K562 (cell line): ENCODE measurements around the gene ZNF22. TPM values are rescaled to one million over a fixed set of nuclear protein-coding genes. Genes with fewer than 3 reads are reported as not detected.

Source experiments
- ATAC-seq: fragments of 200-7000 bp; cut with Tn5 transposase; 3 replicates; pipeline ENCODE4 v1.9.1; 2020; ENCODE audit warnings: moderate library complexity
- BruUV-seq: library from RNA; stranded (reverse); fragments of 400-500 nt; replicated peaks from 2 replicates; lab custom pipeline; 2021; lab: Mats Ljungman, UMichigan
- CTCF ChIA-PET: fragments of 300-600 bp; formaldehyde crosslinking; extraction: SDS; loops from one replicate; lab custom pipeline; 2021; ENCODE audit warnings: low intra/inter-chr PET ratio; lab: Yijun Ruan, JAX
- POLR2A ChIA-PET: fragments of 300-600, 350-650 bp; sonication (Branson Sonifier 250); formaldehyde crosslinking; extraction: SDS; loops from one replicate; lab custom pipeline; 2021; ENCODE audit warnings: antibody characterized with exemption, inconsistent platforms; lab: Yijun Ruan, JAX
- DNase-seq, 4 experiments: peaks; one replicate each; pipeline versions ENCODE4 v3.0.0 to v3.0.0-alpha.2; 2011 to 2018; ENCODE audit warnings: low spot score in 3 of 4, mixed read lengths in 3 of 4; ENCODE audit errors: extremely low read depth in 1 of 4
- FAIRE-seq: peaks from 2 replicates; lab custom pipeline; 2011; peaks lifted over from hg19 to GRCh38; lab: Jason Lieb, UNC
- H2AFZ ChIP-seq: 2 replicates; pipeline ENCODE4 v1.6.0; 2011; ENCODE audit warnings: low read depth, low read length, control low read depth, inconsistent platforms
- H3K27ac ChIP-seq: fragments of 200-600 bp; 3 replicates; pipeline ENCODE4 v1.8.0; 2011; ENCODE audit warnings: low read depth, mild to moderate bottlenecking, control low read depth, inconsistent platforms, low read length, moderate library complexity, mixed read lengths; ENCODE audit errors: extremely low read depth
- H3K27me3 ChIP-seq, 2 experiments: fragments of 300-600 bp in 1 of 2; 2 replicates in 1 of 2; 3 replicates in 1 of 2; pipeline versions ENCODE4 v1.6.0 to v1.8.0; 2011; ENCODE audit warnings: inconsistent platforms in 2 of 2, low read length in 2 of 2, mild to moderate bottlenecking in 1 of 2, mixed read lengths in 1 of 2, moderate library complexity in 1 of 2; ENCODE audit not compliant: control insufficient read depth in 2 of 2, insufficient read depth in 2 of 2
- H3K36me3 ChIP-seq: fragments of 300-600 bp; 3 replicates; pipeline ENCODE4 v1.8.0; 2011; ENCODE audit warnings: mild to moderate bottlenecking, low read length, inconsistent platforms; ENCODE audit not compliant: control insufficient read depth, insufficient read depth
- H3K4me1 ChIP-seq, 2 experiments: fragments of 200-600 bp in 1 of 2; replicated peaks in 1 of 2; 2 replicates in 1 of 2; 3 replicates in 1 of 2; pipeline versions ENCODE4 v1.5.1 to v1.8.0; 2011; ENCODE audit warnings: inconsistent platforms in 2 of 2, low read length in 2 of 2, mild to moderate bottlenecking in 1 of 2, mixed read lengths in 1 of 2, moderate library complexity in 1 of 2; ENCODE audit not compliant: control insufficient read depth in 2 of 2, insufficient read depth in 2 of 2
- H3K4me2 ChIP-seq: 2 replicates; pipeline ENCODE4 v1.6.1; 2011; ENCODE audit warnings: low read length, control low read depth, inconsistent platforms, mixed read lengths; ENCODE audit not compliant: insufficient read depth
- H3K4me3 ChIP-seq: fragments of 200-600 bp; sonication (generic), shearing (Covaris generic); 2 replicates; pipeline ENCODE4 v1.5.1; 2016; ENCODE audit warnings: control low read depth, inconsistent platforms
- H3K79me2 ChIP-seq: fragments of 200-600 bp; 3 replicates; pipeline ENCODE4 v1.8.0; 2011; ENCODE audit warnings: low read length, inconsistent platforms; ENCODE audit not compliant: control insufficient read depth, insufficient read depth
- H3K9ac ChIP-seq, 2 experiments: 2 replicates each; pipeline versions ENCODE4 v1.6.0 to v1.6.1; 2011; ENCODE audit warnings: low read depth in 2 of 2, low read length in 2 of 2, control low read depth in 1 of 2, inconsistent platforms in 1 of 2, mild to moderate bottlenecking in 1 of 2, mixed read lengths in 1 of 2; ENCODE audit not compliant: insufficient read depth in 1 of 2
- H3K9me1 ChIP-seq: one replicate; pipeline ENCODE4 v1.6.0; 2011; ENCODE audit warnings: inconsistent platforms, mild to moderate bottlenecking, low read length, moderate library complexity; ENCODE audit not compliant: control insufficient read depth, insufficient read depth
- H3K9me3 ChIP-seq: replicated peaks from 2 replicates; pipeline ENCODE4 v1.5.1; 2011; ENCODE audit warnings: low read depth, low read length, inconsistent platforms; ENCODE audit not compliant: control insufficient read depth, insufficient read depth
- H4K20me1 ChIP-seq: replicated peaks from 2 replicates; pipeline ENCODE4 v1.6.1; 2011; ENCODE audit warnings: low read length, inconsistent platforms, mixed read lengths; ENCODE audit not compliant: control insufficient read depth, insufficient read depth
- ATF4 ChIP-seq: fragments of 450-650 bp; formaldehyde crosslinking; IDR thresholded peaks from 2 replicates; pipeline ENCODE4 v1.4.0; 2022; ENCODE audit warnings: mild to moderate bottlenecking, moderate library complexity
- EP300 ChIP-seq: IDR thresholded peaks from 2 replicates; pipeline ENCODE4 v1.6.1; 2012; ENCODE audit warnings: low read length, improper control_type of control experiment
- ETS1 ChIP-seq: conservative IDR thresholded peaks from 2 replicates; pipeline ENCODE4 v1.6.1; 2011; ENCODE audit warnings: low read depth, mild to moderate bottlenecking, low read length; ENCODE audit not compliant: control insufficient read depth
- HCFC1 ChIP-seq: IDR thresholded peaks from 2 replicates; pipeline ENCODE4 v1.6.1; 2012; ENCODE audit warnings: low read depth, low read length, improper control_type of control experiment
- HMG20A ChIP-seq: fragments of 450-650 bp; formaldehyde crosslinking; conservative IDR thresholded peaks from 2 replicates; pipeline ENCODE4 v1.4.0; 2020; ENCODE audit warnings: mild to moderate bottlenecking, mixed read lengths
- HMGXB4 ChIP-seq: sonication (generic); formaldehyde crosslinking; IDR thresholded peaks from 2 replicates; pipeline ENCODE4 v1.8.1; 2023; ENCODE audit warnings: mild to moderate bottlenecking, missing genetic modification reagents
- HNRNPK ChIP-seq: fragments of 200-400 bp; formaldehyde crosslinking; IDR thresholded peaks from one replicate; pipeline ENCODE4 v1.6.1; 2018; ENCODE audit warnings: mild to moderate bottlenecking, low read depth, low read length; ENCODE audit not compliant: poor library complexity, severe bottlenecking
- MLLT1 ChIP-seq, 2 experiments: fragments of 450-650 bp; IDR thresholded peaks; 2 replicates each; pipeline ENCODE4 v1.6.1; 2016
- NCOA2 ChIP-seq, 2 experiments: fragments of 450-650 bp; IDR thresholded peaks; 2 replicates each; pipeline ENCODE4 v1.6.1; 2018; ENCODE audit warnings: mild to moderate bottlenecking in 2 of 2, moderate library complexity in 1 of 2; ENCODE audit not compliant: partially characterized antibody in 2 of 2
- PML ChIP-seq: IDR thresholded peaks from 2 replicates; pipeline ENCODE4 v1.6.1; 2012; ENCODE audit warnings: low read length, inconsistent platforms
- SMC3 ChIP-seq: conservative IDR thresholded peaks from 2 replicates; pipeline ENCODE4 v1.6.1; 2011; ENCODE audit warnings: low read depth, low read length, improper control_type of control experiment; ENCODE audit not compliant: insufficient read depth
- TFAM ChIP-seq: fragments of 250-450 bp; sonication (Bioruptor Pico); conservative IDR thresholded peaks from 2 replicates; pipeline ENCODE4 v1.5.0; 2021; ENCODE audit warnings: mild to moderate bottlenecking, moderate library complexity
- XRCC5 ChIP-seq: fragments of 200-400 bp; formaldehyde crosslinking; IDR thresholded peaks from 2 replicates; pipeline ENCODE4 v1.6.1; 2017; ENCODE audit warnings: low read depth, mild to moderate bottlenecking, low read length
- ZNF165 ChIP-seq: fragments of 250-450 bp; sonication (Bioruptor Pico); IDR thresholded peaks from 2 replicates; pipeline ENCODE4 v1.4.0; 2020; ENCODE audit warnings: borderline replicate concordance
- ZNF507 ChIP-seq: conservative IDR thresholded peaks from 2 replicates; pipeline ENCODE4 v1.6.1; 2017; ENCODE audit warnings: missing genetic modification characterization, missing compliant biosample characterization
- ZNF586 ChIP-seq: fragments of 450-650 bp; formaldehyde crosslinking; conservative IDR thresholded peaks from 2 replicates; pipeline ENCODE4 v1.4.0; 2020; ENCODE audit warnings: mild to moderate bottlenecking, moderate library complexity
- WGBS: fragments of 100-300 bp; shearing (Covaris generic); methylation state at CpG from one replicate; pipeline ENCODE4 v1.1.6; 2016; ENCODE audit warnings: low coverage, mixed read lengths; ENCODE audit not compliant: insufficient coverage; ENCODE audit errors: missing lambda C conversion rate; 5-methylcytosine and 5-hydroxymethylcytosine counted together
- in situ Hi-C: fragments of 300-500 bp; cut with MboI; formaldehyde crosslinking; loops from 4 replicates; pipeline ENCODE4 v1.15.0; 2018; ENCODE audit warnings: inconsistent platforms, mixed read lengths
- intact Hi-C: fragments of 100-400 bp; cut with micrococcal nuclease; formaldehyde crosslinking; loops from 2 replicates; pipeline ENCODE4 v1.14.2; 2022
- polyA plus RNA-seq, 8 experiments: library from polyadenylated mRNA; depleted of rRNA in 4 of 8; stranded (reverse) in 5 of 8; unstranded in 3 of 8; fragments of >200 nt; fragmentation: Nextera tagmentation in 2 of 8; fragmentation: Illumina TruSeq in 1 of 8; extraction: Ambion mirVana in 2 of 8; extraction: Trizol in 1 of 8; gene quantifications; 2 replicates each; pipeline versions ENCODE4 v1.2.1 to v1.2.3, GENCODE V29; 2011 to 2014; ENCODE audit warnings: inconsistent platforms in 1 of 8, missing spikeins in 1 of 8
- total RNA-seq, 7 experiments: library from RNA; depleted of rRNA in 6 of 7; stranded (reverse); fragments of >200 nt in 6 of 7; fragmentation: Illumina TruSeq in 2 of 7; extraction: Trizol in 2 of 7; gene quantifications; 2 replicates each; pipeline versions ENCODE4 v1.2.1 to v1.2.3, GENCODE V29; 2011 to 2021; ENCODE audit warnings: low replicate concordance in 1 of 7

The ZNF22 gene
- total and polyA plus RNA-seq, 9 of the 15 experiments (the other 6 are each of a cell fraction or from before 2014, with no cell fraction given): 36.2 to 98.7 (median 51.2) TPM

- Histone ChIP-seq H3K9ac (peak overlapping the region; percentile 59 to 90), H3K27me3 (peaks cover 0 to 4% of the 10 kb centered on the region in 2 experiments; a peak in 2 of 5 replicates), H3K4me2 (peak overlapping the region; percentile 79), H3K27ac (peak overlapping the region; percentile 51), H3K9me1 (no peaks in the 10 kb centered on the region), H3K9me3 (no peaks in the 10 kb centered on the region), H3K4me1 (peaks cover 29 to 51% of the 10 kb centered on the region in 2 experiments), H3K4me3 (peak overlapping the region; percentile 35), H3K79me2 (no peaks in the 10 kb centered on the region), H2AFZ (peak overlapping the region; percentile 98), H4K20me1 (no peaks in the 10 kb centered on the region), H3K36me3 (no peaks in the 10 kb centered on the region)
- intact Hi-C loops (loop anchor here (1.0 to 5.0 kb wide), 2 partner anchors 43 to 98 kb away; no protein-coding TSS in a partner anchor), in situ Hi-C loops (no loop called here)
- FAIRE-seq: peak; percentile 46
- 7% methylated on average over 35 of the region's 46 CpGs for WGBS
- CTCF ChIA-PET: interaction anchor here (0.6 to 3.1 kb wide), 2 partner anchors 17 to 41 kb away, joined by 3 to 32 read pairs; no protein-coding TSS in a partner anchor
- ATAC-seq: peak; percentile 94
- BruUV-seq: no TSS peak
- DNase-seq: peak; percentile 82 to 91 (median 88)
- POLR2A ChIA-PET: interaction anchor here (1.3 kb wide), 1 partner anchor 20 kb away, joined by 3 read pairs; no protein-coding TSS in a partner anchor
- TF ChIP-seq XRCC5 (peak; percentile 86), HMG20A (no peak), ZNF165 (no peak), TFAM (CRISPR knock-in tag) (no peak), HCFC1 (0 out of 2 replicates have a peak, but pooled peaks have one; percentile 12), HNRNPK (no peak), EP300 (no peak), ATF4 (no peak), ZNF507 (tag) (no peak), MLLT1 (IDR thresholded peaks at IDR 0.05) (no peak), ZNF586 (CRISPR knock-in tag) (no peak), NCOA2 (IDR thresholded peaks at IDR 0.05; ENCODE audit: partially characterized antibody in 2 of 2) (no peak), HMGXB4 (CRISPR knock-in tag) (no peak), SMC3 (peak; percentile 82), ETS1 (0 out of 2 replicates have a peak, but pooled peaks have one; percentile 66), PML (no peak)
These were observed 25.9 kb upstream of the ZNF22 start for GRCh38 chr10:44974628-44975430.
